ENCODE data around the gene TMEM258. TPM values are rescaled to one million over a fixed set of nuclear protein-coding genes. Genes with fewer than 3 reads are reported as not detected.

The TMEM258 gene
- total and polyA plus RNA-seq, 9 of the 15 experiments (the other 6 are each of a cell fraction or from before 2014, with no cell fraction given): 97.2 to 856 (median 231) TPM

GRCh38 chr11:61800331-61801281 lies 8.2 kb upstream of the TMEM258 start (continued):
- TF ChIP-seq PTRF (tag; IDR thresholded peaks at IDR 0.05) (no peak), ETS2 (tag; IDR thresholded peaks at IDR 0.05; ENCODE audit: borderline replicate concordance, poor library complexity, severe bottlenecking) (no peak), RUNX1 (IDR thresholded peaks at IDR 0.05; ENCODE audit: low read depth) (0 out of 2 replicates have a peak, but pooled peaks have one; percentile 44), BCOR (IDR thresholded peaks at IDR 0.05) (no peak), RHOXF2B (CRISPR knock-in tag; conservative IDR thresholded peaks at IDR 0.05) (no peak), HEY1 (CRISPR knock-in tag; IDR thresholded peaks at IDR 0.05; ENCODE audit: borderline replicate concordance) (no peak), ZNF609 (CRISPR knock-in tag; IDR thresholded peaks at IDR 0.05; ENCODE audit: borderline replicate concordance) (no peak), SAFB (IDR thresholded peaks at IDR 0.05; ENCODE audit: borderline replicate concordance, low read depth, low read length) (no peak), DDX20 (tag; IDR thresholded peaks at IDR 0.05; ENCODE audit: low read depth) (no peak), CSDE1 (IDR thresholded peaks at IDR 0.05) (no peak; a peak in 1 of 4 replicates), MBD2 (IDR thresholded peaks at IDR 0.05; ENCODE audit: borderline replicate concordance, low read depth) (0 out of 2 replicates have a peak, but pooled peaks have one; percentile 53), TRIM24 (IDR thresholded peaks at IDR 0.05) (peak; percentile 72 to 88), NR4A1 (CRISPR knock-in tag; IDR thresholded peaks at IDR 0.05) (no peak), NR4A1 (tag; IDR thresholded peaks at IDR 0.05) (no peak), RFX1 (IDR thresholded peaks at IDR 0.05) (no peak), IRF9 (tag; IDR thresholded peaks at IDR 0.05) (no peak), ZBTB2 (IDR thresholded peaks at IDR 0.05) (no peak), COPS2 (conservative IDR thresholded peaks at IDR 0.05) (no peak)

All from K562 (cell line).